Heart left ventricle (tissue), 16 donors: ENCODE data around the gene KCNK18. TPM values are rescaled to one million over a fixed set of nuclear protein-coding genes. Genes with fewer than 3 reads are reported as not detected.

ENCODE experiments used
- ATAC-seq, 4 donors: fragments of 200-7000 bp; cut with Tn5 transposase; one replicate each; pipeline ENCODE4 v1.9.1; 2020 to 2022; ENCODE audit warnings: moderate library complexity in 4 of 4, mild to moderate bottlenecking in 3 of 4, moderate number of reproducible peaks in 1 of 4
- DNase-seq, 5 donors: peaks; one replicate each; pipeline ENCODE4 v3.0.0-alpha.2; 2020
- H3K27ac ChIP-seq, 12 donors: fragments of 200-600 bp; sonication (generic) in 4 of 12; one replicate each; pipeline versions ENCODE4 v1.5.0 to v1.8.0; 2016 to 2022; ENCODE audit warnings: mild to moderate bottlenecking in 2 of 12
- H3K27me3 ChIP-seq, 9 donors: fragments of 200-600 bp; sonication (generic) in 2 of 9; one replicate each; pipeline versions ENCODE4 v1.5.1 to v1.8.0; 2016 to 2022; ENCODE audit warnings: mild to moderate bottlenecking in 3 of 9
- H3K36me3 ChIP-seq, 9 donors: fragments of 200-600 bp; sonication (generic) in 2 of 9; one replicate each; pipeline versions ENCODE4 v1.5.0 to v1.8.0; 2018 to 2022; ENCODE audit warnings: mild to moderate bottlenecking in 2 of 9
- H3K4me1 ChIP-seq, 12 donors: fragments of 200-600 bp; sonication (generic) in 4 of 12; one replicate each; pipeline versions ENCODE4 v1.5.0 to v1.8.0; 2016 to 2022; ENCODE audit warnings: mild to moderate bottlenecking in 3 of 12
- H3K4me3 ChIP-seq, 12 donors: fragments of 200-600 bp; sonication (generic) in 4 of 12; one replicate each; pipeline versions ENCODE4 v1.5.0 to v1.8.0; 2017 to 2022; ENCODE audit warnings: mild to moderate bottlenecking in 9 of 12, moderate library complexity in 4 of 12
- H3K9me3 ChIP-seq, 12 donors: fragments of 200-600 bp; sonication (generic) in 4 of 12; one replicate each; pipeline versions ENCODE4 v1.5.0 to v1.8.0; 2016 to 2022; ENCODE audit warnings: mild to moderate bottlenecking in 1 of 12
- POLR2A ChIP-seq, 2 donors: fragments of 450-650 bp; IDR thresholded peaks; one replicate each; pipeline ENCODE4 v1.6.1; 2017; ENCODE audit warnings: antibody characterized with exemption in 2 of 2, mild to moderate bottlenecking in 2 of 2, moderate library complexity in 2 of 2
- WGBS, 4 donors: extraction: QIAGEN DNeasy Blood & Tissue Kit in 2 of 4; methylation state at CpG; one replicate each; pipeline versions ENCODE4 v1.1.5 to v1.1.7; 2013 to 2018; 5-methylcytosine and 5-hydroxymethylcytosine counted together
- intact Hi-C, 10 donors: fragments of 100-400 bp; cut with DNase I; formaldehyde crosslinking; loops; one replicate each; pipeline versions ENCODE4 v1.11.1 to v1.14.2; 2022
- polyA plus RNA-seq, 2 donors: library from polyadenylated mRNA; stranded (reverse); fragments of 200-250 nt; gene quantifications; one replicate each; pipeline ENCODE4 v1.2.3, GENCODE V29; 2013
- total RNA-seq, 9 donors: library from RNA; depleted of rRNA in 2 of 9; stranded (reverse); fragments of >200 nt in 2 of 9; fragmentation: NEBNext Ultra II Directional in 3 of 9; extraction: Animal tissue kit (Norgen Biotek cat#: 25700) in 3 of 9; gene quantifications; one replicate each; pipeline versions ENCODE4 v1.1.0 to v1.2.4, GENCODE V29; 2016 to 2023
- TF ChIP-seq, protein P1 (sequence below), 12 donors: fragments of 200-600 bp; sonication (generic) in 4 of 12; IDR thresholded peaks; one replicate each; pipeline versions ENCODE4 v1.5.0 to v1.8.0; 2018 to 2022; ENCODE audit warnings: antibody characterized with exemption in 12 of 12, mild to moderate bottlenecking in 5 of 12
- donor health status: ischemic (EF 13 %, LVEDD 7.1; RV severe dilation, severe dysfunction).
- donor health status: healthy with polysubstance abuse.
- donor health status: DM: no; HTN: yes; CAD: no.
- donor health status: DM: no; HTN: no; CAD: no.
- donor health status: ischemic (EF 25% LVEDD 6.9; RV normal size, moderate dysfunction).
- donor health status: ischemic (EF 25% LVEDD 5.7; RV mildly dilated, moderate dysfunction).
- donor health status: healthy.
- donor health status: DM: yes; HTN: yes; CAD: no.
- donor health status: ischemic (EF 35%, LVEDD 5.7; RV mildly dilated, moderate dysfunction).
- donor health status: nonischemic (EF 11% LVEDD 7.7; RV severe dilation, severe dysfunction).
- donor health status: DM: yes; HTN: yes; CAD: no.
- donor health status: PGD.
- donor health status: ischemic (EF 29% LVEDD 5.4; RV normal size, mild dysfunction).
- donor health status: nonischemic (EF 23%, LVEDD 6.1; RV moderate dilation, normal function).

Gene KCNK18
- total and polyA plus RNA-seq, 11 donors = not detected

DNA sequence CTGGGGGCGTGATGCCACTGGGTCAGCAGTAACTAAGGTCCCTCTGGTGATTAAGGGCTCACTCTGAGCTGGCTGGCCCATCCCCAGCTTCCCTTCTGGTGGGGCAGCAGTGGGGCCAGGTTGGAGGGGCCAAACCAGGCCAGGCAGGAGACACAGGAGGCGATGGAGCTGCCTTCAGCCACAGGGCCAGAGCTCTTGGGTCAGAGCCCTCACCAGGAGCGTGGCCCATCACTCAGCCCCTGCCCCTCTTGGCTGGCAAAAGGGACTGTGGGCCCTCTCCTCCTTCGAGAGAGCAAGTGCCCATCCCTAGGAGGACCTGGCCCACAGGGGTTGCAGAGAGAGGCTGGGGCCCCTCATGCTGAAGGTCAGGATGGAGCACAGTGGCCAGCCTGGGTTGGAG is 4.5 kb downstream of the KCNK18 start:
- TF ChIP-seq POLR2A (IDR thresholded peaks at IDR 0.05) = no peak
- TF ChIP-seq, protein P1, sequence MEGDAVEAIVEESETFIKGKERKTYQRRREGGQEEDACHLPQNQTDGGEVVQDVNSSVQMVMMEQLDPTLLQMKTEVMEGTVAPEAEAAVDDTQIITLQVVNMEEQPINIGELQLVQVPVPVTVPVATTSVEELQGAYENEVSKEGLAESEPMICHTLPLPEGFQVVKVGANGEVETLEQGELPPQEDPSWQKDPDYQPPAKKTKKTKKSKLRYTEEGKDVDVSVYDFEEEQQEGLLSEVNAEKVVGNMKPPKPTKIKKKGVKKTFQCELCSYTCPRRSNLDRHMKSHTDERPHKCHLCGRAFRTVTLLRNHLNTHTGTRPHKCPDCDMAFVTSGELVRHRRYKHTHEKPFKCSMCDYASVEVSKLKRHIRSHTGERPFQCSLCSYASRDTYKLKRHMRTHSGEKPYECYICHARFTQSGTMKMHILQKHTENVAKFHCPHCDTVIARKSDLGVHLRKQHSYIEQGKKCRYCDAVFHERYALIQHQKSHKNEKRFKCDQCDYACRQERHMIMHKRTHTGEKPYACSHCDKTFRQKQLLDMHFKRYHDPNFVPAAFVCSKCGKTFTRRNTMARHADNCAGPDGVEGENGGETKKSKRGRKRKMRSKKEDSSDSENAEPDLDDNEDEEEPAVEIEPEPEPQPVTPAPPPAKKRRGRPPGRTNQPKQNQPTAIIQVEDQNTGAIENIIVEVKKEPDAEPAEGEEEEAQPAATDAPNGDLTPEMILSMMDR (IDR thresholded peaks at IDR 0.05) = no peak
- ATAC-seq (no peak), DNase-seq (no peak)
- Histone ChIP-seq H3K9me3 (peaks cover 0 to 5% (median 0%) of the 10 kb centered on the region in 12 donors), H3K27ac (no peak overlapping the region), H3K4me3 (no peak overlapping the region), H3K27me3 (peaks cover 0 to 30% (median 4%) of the 10 kb centered on the region in 9 donors), H3K36me3 (no peaks in the 10 kb centered on the region), H3K4me1 (no peaks in the 10 kb centered on the region)
- 50 to 72% (median 65%) methylated on average over 1 to 4 of the region's 4 CpGs for WGBS, 4 donors
- intact Hi-C loops = no loop called here

GRCh38 chr10:117204316-117204715 is 7.0 kb downstream of the KCNK18 start:
- H3K9me3 ChIP-seq = peaks cover 0 to 5% (median 0%) of the 10 kb centered on the region in 12 donors
- TF ChIP-seq POLR2A (IDR thresholded peaks at IDR 0.05) = no peak
- TF ChIP-seq, protein P1 (IDR thresholded peaks at IDR 0.05) = no peak
- H3K27ac ChIP-seq = no peak overlapping the region
- H3K27me3 ChIP-seq = peaks cover 0 to 43% (median 4%) of the 10 kb centered on the region in 9 donors
- H3K36me3 ChIP-seq = no peaks in the 10 kb centered on the region
- no peak for DNase-seq
- WGBS, 4 donors = 35 to 56% (median 53%) methylated on average over 2 of the region's 2 CpGs
- intact Hi-C loops = no loop called here
- no peak overlapping the region for H3K4me3 ChIP-seq
- ATAC-seq = no peak
- H3K4me1 ChIP-seq = no peaks in the 10 kb centered on the region

- no peak for DNase-seq
- Histone ChIP-seq H3K9me3 (peaks cover 0 to 21% (median 6%) of the 10 kb centered on the region in 12 donors), H3K27me3 (peaks cover 11 to 72% (median 21%) of the 10 kb centered on the region in 9 donors), H3K4me3 (no peak overlapping the region), H3K36me3 (no peaks in the 10 kb centered on the region), H3K27ac (no peak overlapping the region), H3K4me1 (peaks cover 0 to 10% (median 7%) of the 10 kb centered on the region in 12 donors)
- intact Hi-C loops = loop anchor here in 4 of 10 donors (5.0 to 10.0 kb wide), 4 partner anchors 113 to 1035 kb away; no protein-coding TSS in a partner anchor
- TF ChIP-seq POLR2A (IDR thresholded peaks at IDR 0.05) = no peak
- TF ChIP-seq, protein P1 (IDR thresholded peaks at IDR 0.05) = no peak
- WGBS, 4 donors = 70 to 91% (median 75%) methylated on average over 1 of the region's 1 CpG
- ATAC-seq = no peak
These were observed 14.9 kb downstream of the KCNK18 start for GRCh38 chr10:117212176-117212575.

DNA sequence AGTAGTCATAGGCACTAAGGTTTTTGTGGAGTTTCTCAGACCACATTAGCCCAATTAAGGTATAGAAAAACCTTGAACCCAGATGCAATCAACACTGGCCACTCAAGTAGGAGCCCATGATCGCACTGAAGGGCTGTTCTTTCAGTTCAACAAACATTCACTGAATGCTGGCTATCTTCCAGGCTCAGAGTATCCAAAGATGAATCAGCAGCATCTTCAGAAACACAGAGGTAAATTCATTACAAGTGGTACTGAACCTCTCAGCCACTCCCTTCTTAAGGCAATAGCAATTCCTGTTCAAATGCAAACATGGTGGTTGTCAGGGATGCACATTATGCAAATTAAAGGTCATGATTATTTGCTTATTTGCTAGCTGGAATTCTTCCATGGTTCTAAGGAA is 17.1 kb downstream of the KCNK18 start:
- Histone ChIP-seq H3K9me3 (peaks cover 0 to 21% (median 6%) of the 10 kb centered on the region in 12 donors), H3K4me1 (peaks cover 0 to 13% (median 8%) of the 10 kb centered on the region in 12 donors), H3K27ac (no peak overlapping the region), H3K27me3 (peaks cover 19 to 62% (median 27%) of the 10 kb centered on the region in 9 donors), H3K4me3 (no peak overlapping the region), H3K36me3 (no peaks in the 10 kb centered on the region)
- 54 to 81% (median 67%) methylated on average over 1 of the region's 1 CpG for WGBS, 4 donors
- TF ChIP-seq POLR2A (IDR thresholded peaks at IDR 0.05) = no peak
- TF ChIP-seq, protein P1 (IDR thresholded peaks at IDR 0.05) = no peak
- ATAC-seq (no peak), DNase-seq (no peak)
- intact Hi-C loops = loop anchor here in 4 of 10 donors (5.0 to 10.0 kb wide), 4 partner anchors 110 to 1033 kb away; no protein-coding TSS in a partner anchor
